Lower leg skin (tissue), 3 donors: ENCODE measurements around the gene RHEBL1.

Experiments
- POLR2A ChIP-seq, 2 donors: fragments of 450-650 bp; IDR thresholded peaks; one replicate each; pipeline ENCODE4 v1.6.1; 2016 to 2017; ENCODE audit warnings: antibody characterized with exemption in 2 of 2, mild to moderate bottlenecking in 1 of 2, moderate library complexity in 1 of 2
- TF ChIP-seq, protein P1 (sequence below), 3 donors: fragments of 450-650 bp; IDR thresholded peaks; one replicate each; pipeline ENCODE4 v1.5.1; 2016; ENCODE audit warnings: antibody characterized with exemption in 3 of 3, mild to moderate bottlenecking in 3 of 3, moderate library complexity in 2 of 3

DNA sequence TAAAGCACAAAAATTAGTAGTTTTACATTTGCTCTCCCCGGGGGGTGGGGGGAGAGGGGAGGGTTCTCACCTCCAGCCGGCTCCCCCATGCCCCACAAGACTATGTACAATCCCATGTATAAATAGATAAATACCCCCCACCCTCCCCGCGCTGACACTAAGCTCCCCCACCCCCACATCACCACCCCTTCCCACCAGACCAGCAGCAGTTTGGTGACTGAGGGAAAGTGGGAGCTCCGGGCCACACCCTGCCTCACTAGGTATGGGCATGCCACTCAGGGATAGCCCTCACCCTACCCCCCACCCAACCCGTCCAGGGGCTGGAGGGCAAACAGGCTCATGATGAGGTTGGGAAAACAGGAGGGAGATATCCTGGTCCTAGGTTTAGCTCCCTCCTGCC lies 49.3 kb downstream of the RHEBL1 start:
- TF ChIP-seq, protein P1, sequence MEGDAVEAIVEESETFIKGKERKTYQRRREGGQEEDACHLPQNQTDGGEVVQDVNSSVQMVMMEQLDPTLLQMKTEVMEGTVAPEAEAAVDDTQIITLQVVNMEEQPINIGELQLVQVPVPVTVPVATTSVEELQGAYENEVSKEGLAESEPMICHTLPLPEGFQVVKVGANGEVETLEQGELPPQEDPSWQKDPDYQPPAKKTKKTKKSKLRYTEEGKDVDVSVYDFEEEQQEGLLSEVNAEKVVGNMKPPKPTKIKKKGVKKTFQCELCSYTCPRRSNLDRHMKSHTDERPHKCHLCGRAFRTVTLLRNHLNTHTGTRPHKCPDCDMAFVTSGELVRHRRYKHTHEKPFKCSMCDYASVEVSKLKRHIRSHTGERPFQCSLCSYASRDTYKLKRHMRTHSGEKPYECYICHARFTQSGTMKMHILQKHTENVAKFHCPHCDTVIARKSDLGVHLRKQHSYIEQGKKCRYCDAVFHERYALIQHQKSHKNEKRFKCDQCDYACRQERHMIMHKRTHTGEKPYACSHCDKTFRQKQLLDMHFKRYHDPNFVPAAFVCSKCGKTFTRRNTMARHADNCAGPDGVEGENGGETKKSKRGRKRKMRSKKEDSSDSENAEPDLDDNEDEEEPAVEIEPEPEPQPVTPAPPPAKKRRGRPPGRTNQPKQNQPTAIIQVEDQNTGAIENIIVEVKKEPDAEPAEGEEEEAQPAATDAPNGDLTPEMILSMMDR (IDR thresholded peaks at IDR 0.05): no peak
- no peak for TF ChIP-seq POLR2A (IDR thresholded peaks at IDR 0.05)
